T-helper 1 cell treated with Interleukin-12 subunit alpha and Interleukin-12 subunit beta and Interleukin-4 antibody, amounts not matched to agents 30 μg/mL and 1 μg/mL, for 36 hours (primary cell): ENCODE results near the gene OR5D13.

Experiments
- H3K27ac Mint-ChIP-seq: one replicate; pipeline ENCODE4 v1.8.0; 2021; ENCODE audit warnings: mild to moderate bottlenecking, mixed read lengths
- H3K27me3 Mint-ChIP-seq: one replicate; pipeline ENCODE4 v1.8.0; 2021; ENCODE audit warnings: low read depth, mixed read lengths
- H3K36me3 Mint-ChIP-seq: one replicate; pipeline ENCODE4 v1.8.0; 2021; ENCODE audit warnings: low read depth, mixed read lengths
- H3K4me1 Mint-ChIP-seq: one replicate; pipeline ENCODE4 v1.8.0; 2021; ENCODE audit warnings: low read depth, mixed read lengths
- H3K4me3 Mint-ChIP-seq: one replicate; pipeline ENCODE4 v1.8.0; 2021; ENCODE audit warnings: mild to moderate bottlenecking, moderate library complexity, mixed read lengths
- H3K9me3 Mint-ChIP-seq: one replicate; pipeline ENCODE4 v1.8.0; 2021; ENCODE audit warnings: mixed read lengths

OR5D13 gene, protein sequence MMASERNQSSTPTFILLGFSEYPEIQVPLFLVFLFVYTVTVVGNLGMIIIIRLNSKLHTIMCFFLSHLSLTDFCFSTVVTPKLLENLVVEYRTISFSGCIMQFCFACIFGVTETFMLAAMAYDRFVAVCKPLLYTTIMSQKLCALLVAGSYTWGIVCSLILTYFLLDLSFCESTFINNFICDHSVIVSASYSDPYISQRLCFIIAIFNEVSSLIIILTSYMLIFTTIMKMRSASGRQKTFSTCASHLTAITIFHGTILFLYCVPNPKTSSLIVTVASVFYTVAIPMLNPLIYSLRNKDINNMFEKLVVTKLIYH

DNA sequence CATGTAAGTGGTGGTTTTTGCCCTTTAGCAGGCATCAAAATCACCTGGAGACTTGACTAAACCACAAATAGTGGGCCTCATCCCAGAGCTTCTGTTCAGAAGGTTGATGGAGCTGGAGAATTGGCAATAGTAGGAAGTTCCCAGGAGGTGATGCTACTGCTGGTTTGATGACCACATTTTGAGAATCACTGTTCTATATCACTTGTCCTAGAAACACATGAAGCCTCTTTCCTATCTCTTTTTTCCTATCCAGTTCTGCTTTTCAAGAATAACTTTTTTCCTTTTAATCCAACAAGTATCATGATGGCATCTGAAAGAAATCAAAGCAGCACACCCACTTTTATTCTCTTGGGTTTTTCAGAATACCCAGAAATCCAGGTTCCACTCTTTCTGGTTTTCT is at the start of gene OR5D13:
Gene OR5D13 (plus strand): TSS at position 301 of the 400 bp plus-strand sequence. CDS start 0 bp downstream, at position 301.
- Mint-ChIP-seq H3K36me3 (no peaks in the 10 kb centered on the region), H3K4me3 (no peak within 1 kb of the TSS), H3K9me3 (peaks cover 16% of the 10 kb centered on the region), H3K4me1 (no peaks in the 10 kb centered on the region), H3K27ac (no peak within 1 kb of the TSS), H3K27me3 (no peaks in the 10 kb centered on the region)

DNA sequence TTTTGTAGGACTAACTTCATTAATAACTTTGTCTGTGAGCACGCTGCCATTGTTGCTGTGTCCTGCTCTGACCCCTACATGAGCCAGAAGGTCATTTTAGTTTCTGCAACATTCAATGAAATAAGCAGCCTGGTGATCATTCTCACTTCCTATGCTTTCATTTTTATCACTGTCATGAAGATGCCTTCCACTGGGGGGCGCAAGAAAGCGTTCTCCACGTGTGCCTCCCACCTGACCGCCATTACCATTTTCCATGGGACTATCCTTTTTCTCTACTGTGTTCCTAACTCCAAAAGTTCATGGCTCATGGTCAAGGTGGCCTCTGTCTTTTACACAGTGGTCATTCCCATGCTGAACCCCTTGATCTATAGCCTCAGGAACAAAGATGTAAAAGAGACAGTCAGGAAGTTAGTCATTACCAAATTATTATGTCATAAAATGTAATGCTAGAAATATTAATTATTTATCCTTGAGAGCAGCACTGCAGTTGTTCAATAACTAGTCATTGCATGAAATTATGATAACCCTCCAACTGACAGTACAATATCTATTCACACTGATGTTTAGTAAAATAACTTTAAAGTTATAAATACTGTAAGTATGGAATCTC is 46.4 kb upstream of the OR5D13 start:
- no peak overlapping the region for H3K4me3 Mint-ChIP-seq
- H3K36me3 Mint-ChIP-seq: no peaks in the 10 kb centered on the region
- H3K27ac Mint-ChIP-seq: no peak overlapping the region
- H3K9me3 Mint-ChIP-seq: peaks cover 18% of the 10 kb centered on the region
- no peaks in the 10 kb centered on the region for H3K27me3 Mint-ChIP-seq
- no peaks in the 10 kb centered on the region for H3K4me1 Mint-ChIP-seq

DNA sequence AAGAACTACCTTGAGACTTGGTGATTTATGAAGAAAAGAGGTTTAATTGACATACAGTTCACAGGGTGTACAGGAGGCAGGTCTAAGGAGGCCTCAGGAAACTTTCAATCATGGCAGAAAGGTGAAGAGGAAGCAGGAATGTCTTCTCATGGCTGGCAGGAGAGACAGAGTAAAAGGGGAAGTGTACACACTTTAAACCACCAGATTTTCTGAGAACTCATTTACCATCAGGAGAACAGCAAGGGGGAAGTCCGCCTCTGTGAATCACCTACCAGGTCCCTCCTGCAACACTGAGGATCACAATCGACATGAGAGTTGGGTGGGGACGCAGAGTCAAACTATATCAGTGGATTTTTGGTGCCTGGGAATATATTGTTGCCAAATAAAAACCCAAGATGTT is 40.3 kb upstream of the OR5D13 start:
- H3K9me3 Mint-ChIP-seq: peaks cover 34% of the 10 kb centered on the region
- H3K27me3 Mint-ChIP-seq: no peaks in the 10 kb centered on the region
- H3K4me3 Mint-ChIP-seq: no peak overlapping the region
- no peaks in the 10 kb centered on the region for H3K36me3 Mint-ChIP-seq
- H3K4me1 Mint-ChIP-seq: no peaks in the 10 kb centered on the region
- H3K27ac Mint-ChIP-seq: no peak overlapping the region

DNA sequence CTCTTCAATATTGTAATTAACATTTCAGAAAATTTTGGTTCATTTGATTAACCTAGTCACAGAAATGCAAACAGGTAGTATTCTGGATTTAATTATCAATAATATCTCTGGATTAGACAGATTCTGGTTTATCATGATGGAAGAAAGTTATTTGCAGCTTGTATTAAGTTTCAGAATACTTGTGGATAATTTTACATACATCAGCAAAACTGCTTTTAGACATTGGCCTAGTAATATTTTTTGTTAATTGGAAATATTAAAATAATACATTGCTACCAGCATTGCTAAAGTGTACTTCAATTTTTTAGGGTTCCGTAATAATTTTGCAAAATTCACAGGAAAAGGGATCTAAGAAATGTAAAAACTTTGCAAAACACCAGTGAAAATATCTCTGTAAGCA is 18.4 kb downstream of the OR5D13 start:
- Mint-ChIP-seq H3K27me3 (no peaks in the 10 kb centered on the region), H3K4me3 (no peak overlapping the region), H3K27ac (no peak overlapping the region), H3K4me1 (no peaks in the 10 kb centered on the region), H3K36me3 (no peaks in the 10 kb centered on the region), H3K9me3 (peaks cover 26% of the 10 kb centered on the region)

DNA sequence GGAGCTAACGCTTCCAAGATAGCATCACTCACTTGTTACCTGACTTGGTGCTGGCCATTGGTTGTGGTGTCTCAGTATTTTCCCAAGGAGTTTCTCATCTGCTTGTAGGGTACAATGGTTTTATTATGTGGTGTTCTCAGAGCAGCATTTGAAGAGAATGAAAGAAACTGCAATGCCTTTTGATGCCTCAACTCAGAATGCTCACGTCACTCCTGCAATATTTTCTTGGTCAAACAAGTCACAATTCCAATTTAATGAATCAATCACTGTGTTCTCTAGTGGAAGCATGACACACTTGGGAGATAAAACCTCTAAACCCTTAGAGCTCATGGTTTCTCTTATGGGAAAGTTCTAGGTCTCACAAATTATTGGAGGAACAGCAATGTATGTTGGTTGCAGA is 20.1 kb downstream of the OR5D13 start:
- Mint-ChIP-seq H3K27me3 (no peaks in the 10 kb centered on the region), H3K36me3 (no peaks in the 10 kb centered on the region), H3K4me3 (no peak overlapping the region), H3K27ac (no peak overlapping the region), H3K4me1 (no peaks in the 10 kb centered on the region), H3K9me3 (peaks cover 21% of the 10 kb centered on the region)

DNA sequence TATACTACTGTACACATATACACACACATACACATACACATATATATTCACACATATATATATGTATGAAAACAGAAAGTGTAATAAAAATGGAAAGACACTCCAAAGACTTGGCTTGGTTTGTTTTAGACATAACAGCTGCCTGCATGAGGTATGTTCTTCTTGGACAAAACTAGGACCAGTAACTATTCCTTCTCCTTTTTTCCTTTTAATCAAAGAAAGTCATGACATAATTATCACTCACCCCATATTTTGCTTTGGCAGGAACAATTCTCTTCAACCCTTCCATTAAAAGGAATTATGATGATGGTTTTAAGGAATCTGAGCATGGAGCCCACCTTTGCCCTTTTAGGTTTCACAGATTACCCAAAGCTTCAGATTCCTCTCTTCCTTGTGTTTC is 22.0 kb downstream of the OR5D13 start, which contains the start of gene OR5D14:
Gene OR5D14 (plus strand): TSS at position 301 of the 400 bp plus-strand sequence. CDS start 0 bp downstream, at position 301.
- Mint-ChIP-seq H3K4me3 (no peak within 1 kb of the TSS), H3K36me3 (no peaks in the 10 kb centered on the region), H3K27ac (no peak within 1 kb of the TSS), H3K9me3 (peaks cover 37% of the 10 kb centered on the region), H3K4me1 (no peaks in the 10 kb centered on the region), H3K27me3 (no peaks in the 10 kb centered on the region)

DNA sequence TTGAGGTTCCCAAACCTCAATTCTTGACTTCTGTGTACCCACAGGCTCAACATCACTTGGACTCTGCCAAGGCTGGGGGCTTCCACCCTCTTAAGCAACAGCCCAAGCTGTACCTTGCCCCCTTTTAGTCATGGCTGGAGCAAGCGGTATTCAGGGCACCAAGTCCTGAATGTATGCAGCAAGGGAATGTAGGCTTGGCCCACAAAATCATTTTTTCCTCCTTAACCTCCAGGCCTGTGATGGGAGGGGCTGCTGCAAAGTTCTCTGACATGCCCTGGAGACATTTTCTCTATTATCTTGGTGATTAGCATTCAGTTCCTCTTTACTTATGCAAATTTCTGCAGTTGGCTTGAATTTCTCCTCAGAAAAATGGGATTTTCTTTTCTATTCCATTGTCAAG is 33.0 kb downstream of the OR5D13 start:
- Mint-ChIP-seq H3K4me1 (no peaks in the 10 kb centered on the region), H3K27me3 (no peaks in the 10 kb centered on the region), H3K4me3 (no peak overlapping the region), H3K27ac (no peak overlapping the region), H3K36me3 (no peaks in the 10 kb centered on the region), H3K9me3 (peaks cover 52% of the 10 kb centered on the region)

DNA sequence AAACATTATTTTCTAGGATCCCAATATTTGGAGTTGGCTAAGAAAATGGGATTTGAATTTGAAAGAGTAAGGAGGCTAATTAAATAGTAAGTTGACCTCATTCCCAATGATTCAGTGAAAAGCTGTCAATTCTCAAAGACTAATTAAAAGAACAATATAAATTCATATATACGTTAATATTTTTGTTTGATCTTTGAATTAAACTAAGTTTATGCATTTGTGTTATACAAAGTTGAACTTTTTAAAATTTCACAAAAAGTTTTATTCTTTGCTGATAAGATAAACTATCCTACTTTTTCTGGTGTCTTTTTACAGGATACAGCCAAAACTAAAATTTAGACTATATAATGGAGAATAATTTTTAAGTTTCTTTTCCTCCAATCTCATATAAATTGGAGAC is 37.8 kb downstream of the OR5D13 start, which contains the start of gene OR5L1:
Gene OR5L1 (plus strand): TSS at position 301 of the 400 bp plus-strand sequence. CDS start 100 bp downstream, outside the sequence.
- no peaks in the 10 kb centered on the region for H3K36me3 Mint-ChIP-seq
- H3K9me3 Mint-ChIP-seq: peaks cover 42% of the 10 kb centered on the region

DNA sequence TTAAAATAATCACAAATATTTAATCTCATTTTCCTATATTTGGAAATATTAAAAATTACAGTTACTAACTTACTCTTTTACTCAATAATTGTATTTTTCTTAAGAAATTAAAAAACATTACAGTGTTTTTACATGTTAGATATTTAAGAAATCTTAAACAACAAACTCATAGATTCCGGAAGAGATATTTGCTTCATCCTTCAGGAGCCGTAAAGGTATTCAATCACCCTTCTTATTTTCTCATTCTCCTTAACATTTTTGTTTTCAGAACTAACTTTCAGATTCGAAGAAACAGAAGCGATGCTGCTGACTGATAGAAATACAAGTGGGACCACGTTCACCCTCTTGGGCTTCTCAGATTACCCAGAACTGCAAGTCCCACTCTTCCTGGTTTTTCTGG is 46.1 kb downstream of the OR5D13 start, which contains the start of gene OR5D18:
Gene OR5D18 (plus strand): TSS at position 301 of the 400 bp plus-strand sequence. CDS start 0 bp downstream, at position 301.
- Mint-ChIP-seq H3K36me3 (no peaks in the 10 kb centered on the region), H3K27ac (no peak within 1 kb of the TSS), H3K27me3 (no peaks in the 10 kb centered on the region), H3K4me1 (no peaks in the 10 kb centered on the region), H3K9me3 (peaks cover 37% of the 10 kb centered on the region), H3K4me3 (no peak within 1 kb of the TSS)

More for the DNA sequence above, 37.8 kb downstream of the OR5D13 start, which contains the start of gene OR5L1:
- H3K4me1 Mint-ChIP-seq: no peaks in the 10 kb centered on the region
- H3K27ac Mint-ChIP-seq: no peak within 1 kb of the TSS
- no peaks in the 10 kb centered on the region for H3K27me3 Mint-ChIP-seq
- H3K4me3 Mint-ChIP-seq: no peak within 1 kb of the TSS
